ENCODE measurements around the gene SLITRK1. TPM values are rescaled to one million over a fixed set of nuclear protein-coding genes. Genes with fewer than 3 reads are reported as not detected.

Gene SLITRK1, protein sequence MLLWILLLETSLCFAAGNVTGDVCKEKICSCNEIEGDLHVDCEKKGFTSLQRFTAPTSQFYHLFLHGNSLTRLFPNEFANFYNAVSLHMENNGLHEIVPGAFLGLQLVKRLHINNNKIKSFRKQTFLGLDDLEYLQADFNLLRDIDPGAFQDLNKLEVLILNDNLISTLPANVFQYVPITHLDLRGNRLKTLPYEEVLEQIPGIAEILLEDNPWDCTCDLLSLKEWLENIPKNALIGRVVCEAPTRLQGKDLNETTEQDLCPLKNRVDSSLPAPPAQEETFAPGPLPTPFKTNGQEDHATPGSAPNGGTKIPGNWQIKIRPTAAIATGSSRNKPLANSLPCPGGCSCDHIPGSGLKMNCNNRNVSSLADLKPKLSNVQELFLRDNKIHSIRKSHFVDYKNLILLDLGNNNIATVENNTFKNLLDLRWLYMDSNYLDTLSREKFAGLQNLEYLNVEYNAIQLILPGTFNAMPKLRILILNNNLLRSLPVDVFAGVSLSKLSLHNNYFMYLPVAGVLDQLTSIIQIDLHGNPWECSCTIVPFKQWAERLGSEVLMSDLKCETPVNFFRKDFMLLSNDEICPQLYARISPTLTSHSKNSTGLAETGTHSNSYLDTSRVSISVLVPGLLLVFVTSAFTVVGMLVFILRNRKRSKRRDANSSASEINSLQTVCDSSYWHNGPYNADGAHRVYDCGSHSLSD
- under 1 TPM in 1 of 3 donors, not detected in 2; 0.06 TPM for total RNA-seq
- long read RNA-seq, donor 1: 0 reads
- long read RNA-seq, donor 2: 0 reads

- DNase-seq: peak in 2 of 3 donors; percentile 3 to 25
- ATAC-seq: no peak
Observed at GRCh38 chr13:83881917-83882605, at the start of gene SLITRK1. Gene SLITRK1, minus strand, starts transcription at chr13:83882474. Its CDS starts 967 bp downstream, at chr13:83881507.

DNA sequence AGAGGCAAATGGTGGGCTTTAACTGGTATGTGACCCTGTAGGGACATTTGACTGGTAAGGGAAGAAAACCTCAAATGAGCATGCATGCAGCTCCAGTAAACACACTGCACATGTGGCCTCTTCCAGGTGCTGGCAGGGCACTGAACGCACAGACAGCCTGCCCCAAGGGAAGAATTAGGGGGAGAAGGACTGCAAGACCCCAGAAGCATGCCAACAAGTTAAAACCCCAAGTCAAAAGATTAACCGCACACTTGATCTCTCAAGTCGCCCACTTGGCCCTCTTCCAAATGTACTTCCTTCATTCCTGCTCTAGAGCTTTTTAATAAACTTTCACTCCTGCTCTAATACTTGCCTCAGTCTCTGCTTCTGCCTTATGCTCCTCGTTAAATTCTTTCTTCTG, 46.9 kb upstream of the SLITRK1 start:
- intact Hi-C loops (cut with DNase I, micrococcal nuclease): no loop called here
- DNase-seq (no peak), ATAC-seq (no peak)
- H3K4me3 ChIP-seq: no peak overlapping the region
- no peak for TF ChIP-seq CTCF (IDR thresholded peaks at IDR 0.05)
- peaks cover 23% of the 10 kb centered on the region for H3K9me3 ChIP-seq
- H3K4me1 ChIP-seq (ENCODE audit: low read depth): no peaks in the 10 kb centered on the region
- H3K36me3 ChIP-seq (ENCODE audit: low read depth): no peaks in the 10 kb centered on the region

More at GRCh38 chr13:83881917-83882605, at the start of gene SLITRK1:
- intact Hi-C loops (cut with DNase I, micrococcal nuclease): no loop called here
- H3K9me3 ChIP-seq: peaks cover 8% of the 10 kb centered on the region
- H3K4me3 ChIP-seq: no peak within 1 kb of the TSS
- no peaks in the 10 kb centered on the region for H3K36me3 ChIP-seq (ENCODE audit: low read depth)
- no peaks in the 10 kb centered on the region for H3K4me1 ChIP-seq (ENCODE audit: low read depth)
- no peak for TF ChIP-seq CTCF (IDR thresholded peaks at IDR 0.05)

DNA sequence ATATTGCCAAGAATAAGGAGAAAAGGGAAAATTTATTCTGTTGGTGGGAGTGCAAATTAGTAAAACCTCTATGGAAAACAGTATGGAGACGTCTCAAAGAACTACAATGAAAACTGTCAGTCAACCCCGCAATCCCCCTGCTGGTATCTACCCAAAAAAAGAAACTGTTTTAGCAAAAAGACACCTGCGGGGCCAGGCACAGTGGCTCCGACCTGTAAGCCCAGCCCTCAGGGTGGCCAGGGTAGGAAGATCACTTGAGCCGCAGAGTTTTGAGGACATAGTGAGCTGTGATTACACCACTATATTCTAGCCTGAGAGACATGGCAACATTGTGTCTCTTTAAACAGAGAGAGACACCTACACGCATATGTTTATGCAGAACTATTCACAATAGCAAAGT, 37.5 kb upstream of the SLITRK1 start:
- Histone ChIP-seq H3K36me3 (ENCODE audit: low read depth) (no peaks in the 10 kb centered on the region), H3K9me3 (peaks cover 27% of the 10 kb centered on the region), H3K4me1 (ENCODE audit: low read depth) (no peaks in the 10 kb centered on the region), H3K4me3 (no peak overlapping the region)
- ATAC-seq (no peak), DNase-seq (no peak)
- intact Hi-C loops (cut with DNase I, micrococcal nuclease): no loop called here
- TF ChIP-seq CTCF (IDR thresholded peaks at IDR 0.05): no peak

GRCh38 chr13:83914368-83914767, 32.1 kb upstream of the SLITRK1 start:
- DNase-seq (no peak), ATAC-seq (no peak)
- Histone ChIP-seq H3K4me3 (no peak overlapping the region), H3K36me3 (ENCODE audit: low read depth) (no peaks in the 10 kb centered on the region), H3K9me3 (peaks cover 25% of the 10 kb centered on the region), H3K4me1 (ENCODE audit: low read depth) (no peaks in the 10 kb centered on the region)
- intact Hi-C loops (cut with DNase I, micrococcal nuclease): no loop called here
- TF ChIP-seq CTCF (IDR thresholded peaks at IDR 0.05): no peak

- intact Hi-C loops (cut with DNase I, micrococcal nuclease): no loop called here
Observed at GRCh38 chr13:83907196-83907989, 25.1 kb upstream of the SLITRK1 start.

More at GRCh38 chr13:83907196-83907989, 25.1 kb upstream of the SLITRK1 start:
- ATAC-seq: no peak
- H3K36me3 ChIP-seq (ENCODE audit: low read depth): no peaks in the 10 kb centered on the region
- H3K9me3 ChIP-seq: peaks cover 31% of the 10 kb centered on the region
- no peak for TF ChIP-seq CTCF (IDR thresholded peaks at IDR 0.05)
- H3K4me1 ChIP-seq (ENCODE audit: low read depth): no peaks in the 10 kb centered on the region
- no peak overlapping the region for H3K4me3 ChIP-seq
- no peak for DNase-seq
